ENCODE results near the gene CHRDL2.

CHRDL2 gene

GRCh38 chr11:74683279-74683871 lies 47.9 kb downstream of the CHRDL2 start:
- no peak overlapping the region for H3K27ac Mint-ChIP-seq
- no peaks in the 10 kb centered on the region for H3K36me3 Mint-ChIP-seq (ENCODE audit: low read depth)
- H3K27me3 Mint-ChIP-seq (ENCODE audit: low read depth): peaks cover 11% of the 10 kb centered on the region
- no peaks in the 10 kb centered on the region for H3K9me3 Mint-ChIP-seq
- TF ChIP-seq, protein P1, sequence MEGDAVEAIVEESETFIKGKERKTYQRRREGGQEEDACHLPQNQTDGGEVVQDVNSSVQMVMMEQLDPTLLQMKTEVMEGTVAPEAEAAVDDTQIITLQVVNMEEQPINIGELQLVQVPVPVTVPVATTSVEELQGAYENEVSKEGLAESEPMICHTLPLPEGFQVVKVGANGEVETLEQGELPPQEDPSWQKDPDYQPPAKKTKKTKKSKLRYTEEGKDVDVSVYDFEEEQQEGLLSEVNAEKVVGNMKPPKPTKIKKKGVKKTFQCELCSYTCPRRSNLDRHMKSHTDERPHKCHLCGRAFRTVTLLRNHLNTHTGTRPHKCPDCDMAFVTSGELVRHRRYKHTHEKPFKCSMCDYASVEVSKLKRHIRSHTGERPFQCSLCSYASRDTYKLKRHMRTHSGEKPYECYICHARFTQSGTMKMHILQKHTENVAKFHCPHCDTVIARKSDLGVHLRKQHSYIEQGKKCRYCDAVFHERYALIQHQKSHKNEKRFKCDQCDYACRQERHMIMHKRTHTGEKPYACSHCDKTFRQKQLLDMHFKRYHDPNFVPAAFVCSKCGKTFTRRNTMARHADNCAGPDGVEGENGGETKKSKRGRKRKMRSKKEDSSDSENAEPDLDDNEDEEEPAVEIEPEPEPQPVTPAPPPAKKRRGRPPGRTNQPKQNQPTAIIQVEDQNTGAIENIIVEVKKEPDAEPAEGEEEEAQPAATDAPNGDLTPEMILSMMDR (IDR thresholded peaks at IDR 0.05; ENCODE audit: unreplicated experiment in 3 of 3): peak; percentile 30 to 43 (median 41)
- peak overlapping the region in 2 of 3 experiments; percentile 25 to 35 for H3K4me3 Mint-ChIP-seq
- H3K4me1 Mint-ChIP-seq: peaks cover 7% of the 10 kb centered on the region

- TF ChIP-seq, protein P1 (IDR thresholded peaks at IDR 0.05; ENCODE audit: unreplicated experiment in 3 of 3): no peak
- Mint-ChIP-seq H3K4me3 (peak overlapping the region in 2 of 3 experiments; percentile 25 to 35), H3K27ac (no peak overlapping the region)
Observed at GRCh38 chr11:74682731-74683278, 48.4 kb downstream of the CHRDL2 start.

GRCh38 chr11:74681686-74682651 lies 49.3 kb downstream of the CHRDL2 start:
- Mint-ChIP-seq H3K4me1 (peaks cover 12% of the 10 kb centered on the region), H3K27me3 (ENCODE audit: low read depth) (peaks cover 11% of the 10 kb centered on the region), H3K9me3 (no peaks in the 10 kb centered on the region), H3K4me3 (peak overlapping the region in 2 of 3 experiments; percentile 22 to 31), H3K36me3 (ENCODE audit: low read depth) (no peaks in the 10 kb centered on the region), H3K27ac (peak overlapping the region in 1 of 3 experiments; percentile 16)
- TF ChIP-seq, protein P1 (IDR thresholded peaks at IDR 0.05; ENCODE audit: unreplicated experiment in 3 of 3): no peak

More at GRCh38 chr11:74682731-74683278, 48.4 kb downstream of the CHRDL2 start:
- Mint-ChIP-seq H3K36me3 (ENCODE audit: low read depth) (no peaks in the 10 kb centered on the region), H3K9me3 (no peaks in the 10 kb centered on the region), H3K4me1 (peaks cover 7% of the 10 kb centered on the region), H3K27me3 (ENCODE audit: low read depth) (peaks cover 11% of the 10 kb centered on the region)

- TF ChIP-seq, protein P1 (IDR thresholded peaks at IDR 0.05; ENCODE audit: unreplicated experiment in 3 of 3): no peak
- H3K4me1 Mint-ChIP-seq: peaks cover 18% of the 10 kb centered on the region
- no peaks in the 10 kb centered on the region for H3K36me3 Mint-ChIP-seq (ENCODE audit: low read depth)
- no peaks in the 10 kb centered on the region for H3K9me3 Mint-ChIP-seq
- H3K27me3 Mint-ChIP-seq (ENCODE audit: low read depth): peaks cover 8% of the 10 kb centered on the region
- peak overlapping the region in 1 of 3 experiments; percentile 16 for H3K27ac Mint-ChIP-seq
- H3K4me3 Mint-ChIP-seq: no peak overlapping the region
Observed at GRCh38 chr11:74680703-74681531, 50.3 kb downstream of the CHRDL2 start.

DNA sequence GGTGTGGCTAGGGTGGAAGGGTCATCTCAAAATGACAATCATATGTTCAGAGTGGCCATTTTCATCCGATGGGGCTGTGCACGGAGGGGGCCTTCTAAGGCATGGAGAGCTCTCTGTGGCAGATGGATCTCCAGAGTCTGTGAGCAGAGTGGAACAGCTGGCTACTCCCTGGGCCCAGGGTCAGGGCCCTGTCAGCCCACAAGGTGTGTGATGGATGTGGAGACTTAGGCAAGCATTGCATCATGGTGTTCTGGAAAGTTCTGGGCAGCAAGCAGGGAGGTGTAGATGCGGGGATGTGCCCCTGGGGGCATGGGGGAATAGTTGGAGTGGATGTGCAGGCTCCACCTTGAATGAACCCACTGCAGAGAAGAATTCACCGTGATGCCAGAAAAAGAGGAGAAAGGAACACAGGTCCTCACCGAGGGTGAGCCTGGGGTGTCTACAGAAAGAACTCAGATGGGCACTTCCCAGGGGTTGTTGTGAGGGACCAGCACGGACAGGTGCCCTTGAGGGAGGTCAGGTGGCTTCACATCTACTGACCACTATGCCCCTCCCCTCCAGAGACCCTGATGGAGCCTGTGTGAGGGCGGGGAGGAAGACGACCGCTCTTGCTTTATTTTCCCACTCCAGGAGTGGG lies 51.1 kb downstream of the CHRDL2 start:
- no peak overlapping the region for H3K4me3 Mint-ChIP-seq
- peak overlapping the region in 1 of 3 experiments; percentile 38 for H3K27ac Mint-ChIP-seq
- no peaks in the 10 kb centered on the region for H3K9me3 Mint-ChIP-seq
- no peaks in the 10 kb centered on the region for H3K36me3 Mint-ChIP-seq (ENCODE audit: low read depth)
- H3K27me3 Mint-ChIP-seq (ENCODE audit: low read depth): peaks cover 7% of the 10 kb centered on the region
- TF ChIP-seq, protein P1 (IDR thresholded peaks at IDR 0.05; ENCODE audit: unreplicated experiment in 3 of 3): no peak
- peaks cover 21% of the 10 kb centered on the region for H3K4me1 Mint-ChIP-seq

All from nephron (organoid).